Umbilical cord (tissue), 2 donors: Measurements from ENCODE around the gene FMN2. TPM values are rescaled to one million over a fixed set of nuclear protein-coding genes. Genes with fewer than 3 reads are reported as not detected.
"Not testable (repeated sequence)": the region's sequence is repeated elsewhere in the genome, so short reads cannot be mapped to it uniquely, and the experiment has no call there.

Experiments used
- DNase-seq: peaks from one replicate; pipeline ENCODE4 v3.0.0-alpha.2; 2015; ENCODE audit warnings: low spot score
- total RNA-seq: library from RNA; depleted of rRNA; stranded (reverse); fragments of >200 nt; gene quantifications from one replicate; pipeline ENCODE4 v1.2.3, GENCODE V29; 2014; ENCODE audit warnings: low replicate concordance; ENCODE audit not compliant: insufficient read depth

Gene FMN2
- total RNA-seq, 1 donor from 2014 or later, result 6.5 TPM

DNA sequence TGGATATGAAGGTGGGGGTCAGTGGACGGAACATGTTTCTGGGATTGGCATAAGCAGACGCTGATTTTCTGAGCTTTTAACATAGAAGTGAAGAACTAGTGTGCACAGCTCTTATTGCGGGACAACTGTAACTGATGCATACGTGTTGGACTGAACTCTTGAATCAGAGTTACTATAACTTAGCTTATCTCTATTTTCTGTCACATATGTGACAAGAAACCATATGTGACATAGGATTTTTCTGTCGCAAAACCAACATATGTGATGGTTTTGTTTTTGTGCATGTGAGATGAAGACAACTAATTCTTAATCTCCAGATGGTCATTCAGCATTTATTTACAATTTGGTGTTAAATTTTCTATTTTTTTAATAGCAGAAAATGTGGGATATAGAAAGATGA is 270.4 kb downstream of the FMN2 start:
- no peak for DNase-seq

DNA sequence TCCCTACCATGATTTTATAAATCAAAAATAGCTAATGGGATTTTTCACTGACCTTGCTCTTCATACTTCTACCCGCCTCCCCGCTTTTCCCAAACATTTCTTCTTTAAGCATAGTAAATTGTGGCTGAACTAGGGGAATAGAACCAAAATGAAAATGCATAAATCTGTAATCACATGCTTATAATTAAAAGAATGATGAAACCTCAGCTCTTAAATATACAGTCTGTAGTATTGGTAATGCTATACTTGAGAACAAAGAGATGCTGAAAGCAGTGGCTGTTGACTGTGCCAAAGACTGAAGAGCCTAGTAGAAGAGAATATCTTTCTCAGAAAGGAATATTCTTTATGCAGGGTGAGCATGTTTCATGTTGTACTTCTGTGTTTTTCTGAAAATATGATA is 271.1 kb downstream of the FMN2 start:
- no peak for DNase-seq

DNA sequence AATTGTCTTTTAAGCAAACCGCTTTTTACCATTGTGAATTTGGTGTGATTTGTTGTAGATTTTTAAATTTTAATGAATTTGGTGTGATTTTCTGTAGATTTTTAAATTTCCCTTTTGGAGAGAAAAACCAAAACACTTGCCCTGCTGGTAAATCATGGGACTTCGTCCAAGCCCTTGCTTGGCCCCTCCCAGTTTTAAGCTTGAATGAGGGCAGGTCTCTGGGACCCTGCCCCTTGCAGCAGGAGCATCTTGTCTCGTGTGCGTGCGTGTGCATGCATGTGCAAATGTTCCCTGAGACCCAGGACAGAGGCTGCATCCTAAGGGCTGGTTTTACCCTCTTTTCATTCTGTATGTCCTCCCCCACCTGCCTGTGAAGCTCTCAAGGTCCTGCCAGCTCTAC is 271.6 kb downstream of the FMN2 start:
- no peak for DNase-seq

DNA sequence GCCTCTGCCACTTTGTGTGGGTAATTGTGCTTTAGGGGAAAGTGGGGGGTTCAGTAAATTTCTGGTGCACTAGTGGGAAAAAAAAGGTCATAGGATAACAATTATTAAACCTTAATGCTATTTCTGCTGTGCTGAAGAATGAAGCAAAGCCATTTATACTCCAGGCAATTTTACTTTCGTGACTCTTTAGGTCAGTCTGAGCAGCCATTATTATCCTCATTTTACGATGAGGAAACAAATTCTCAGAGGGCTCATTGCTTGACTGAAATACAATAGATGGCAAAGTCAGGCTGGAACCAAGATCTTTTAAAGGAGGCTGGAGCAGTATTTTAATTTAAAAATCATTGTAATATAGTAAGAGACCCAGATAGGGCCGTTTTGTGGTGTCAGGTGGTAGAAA is 272.2 kb downstream of the FMN2 start:
- no peak for DNase-seq

DNA sequence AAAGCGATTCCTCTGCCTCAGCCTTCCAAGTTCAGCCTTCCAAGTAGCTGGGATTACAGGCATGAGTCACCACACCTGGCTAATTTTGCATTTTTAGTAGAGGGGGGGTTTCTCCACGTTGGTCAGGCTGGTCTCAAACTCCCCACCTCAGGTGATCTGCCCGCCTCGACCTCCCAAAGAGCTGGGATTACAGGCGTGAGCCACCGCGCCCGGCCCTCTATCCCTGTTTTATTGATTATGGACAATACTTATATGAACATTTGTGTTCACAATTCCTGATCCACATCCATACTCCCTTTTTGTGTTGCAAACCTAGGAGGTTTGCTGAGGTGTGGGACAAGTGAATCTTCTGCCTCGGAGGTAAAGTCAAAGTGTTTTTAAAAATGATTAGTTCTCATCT is 275.0 kb downstream of the FMN2 start:
- no peak for DNase-seq

DNA sequence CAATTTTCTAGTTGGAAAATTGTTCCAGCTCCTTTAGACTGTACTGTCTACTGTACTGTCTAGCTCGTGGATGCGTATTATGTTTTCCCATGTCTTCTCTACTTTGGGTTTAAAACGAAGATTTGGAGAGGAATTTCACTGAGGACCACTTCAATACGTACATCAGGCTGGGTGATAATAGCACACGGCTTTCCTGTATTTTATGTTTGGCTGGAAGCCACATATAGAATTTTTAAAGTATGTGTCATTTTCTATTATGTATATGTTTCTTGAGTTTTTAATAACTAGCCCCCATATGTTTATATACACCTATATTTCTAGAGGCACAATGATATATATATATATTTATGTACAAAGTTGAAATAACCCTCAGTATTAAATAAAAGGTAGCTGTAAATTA is 293.9 kb downstream of the FMN2 start:
- DNase-seq, result no peak

DNA sequence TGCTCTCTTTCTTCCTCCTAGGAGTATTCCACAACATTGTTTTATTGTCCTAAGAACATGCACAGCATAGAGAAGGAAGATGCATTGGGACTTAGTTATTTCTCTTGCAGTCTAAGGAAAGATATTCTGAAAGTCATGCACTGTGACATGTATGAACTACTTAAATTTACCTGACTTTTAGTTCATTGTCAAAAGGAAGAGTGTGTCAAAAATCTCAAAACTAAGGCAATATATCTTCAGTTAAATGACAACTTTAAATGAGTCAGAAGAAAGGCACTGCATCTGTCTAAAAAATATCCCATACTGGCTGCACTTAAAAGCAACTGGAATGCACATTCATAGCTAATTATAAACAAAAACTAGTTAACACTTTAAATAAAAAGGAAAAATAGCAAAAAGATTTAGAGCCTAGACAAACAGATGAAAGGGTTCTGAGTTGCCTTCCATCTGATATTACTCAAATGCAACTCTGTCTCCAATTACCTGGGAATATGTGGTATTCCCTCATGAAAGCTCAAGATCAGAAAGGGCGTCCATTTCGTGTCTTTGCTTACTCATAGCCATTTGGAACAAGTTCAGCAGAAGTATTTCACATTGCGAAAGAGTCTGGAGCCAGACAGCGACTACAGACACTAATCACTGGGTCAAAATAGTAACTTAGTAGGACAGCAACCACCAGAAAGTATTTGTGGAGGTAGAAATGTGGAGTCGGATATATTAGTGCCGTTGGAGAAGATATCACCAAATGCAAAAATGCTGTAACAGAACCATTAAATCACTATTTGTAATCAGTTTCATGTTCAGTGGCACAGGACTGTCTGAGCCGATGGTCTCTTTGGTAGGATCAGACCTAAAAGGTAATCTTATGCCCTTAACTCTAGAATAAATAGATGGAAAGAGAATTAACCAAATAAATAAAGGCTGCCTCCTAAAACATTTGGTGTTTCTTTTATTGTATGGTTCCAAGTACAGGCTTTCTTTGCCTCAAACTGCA is 294.6 kb downstream of the FMN2 start:
- DNase-seq, result peak; percentile 13

DNA sequence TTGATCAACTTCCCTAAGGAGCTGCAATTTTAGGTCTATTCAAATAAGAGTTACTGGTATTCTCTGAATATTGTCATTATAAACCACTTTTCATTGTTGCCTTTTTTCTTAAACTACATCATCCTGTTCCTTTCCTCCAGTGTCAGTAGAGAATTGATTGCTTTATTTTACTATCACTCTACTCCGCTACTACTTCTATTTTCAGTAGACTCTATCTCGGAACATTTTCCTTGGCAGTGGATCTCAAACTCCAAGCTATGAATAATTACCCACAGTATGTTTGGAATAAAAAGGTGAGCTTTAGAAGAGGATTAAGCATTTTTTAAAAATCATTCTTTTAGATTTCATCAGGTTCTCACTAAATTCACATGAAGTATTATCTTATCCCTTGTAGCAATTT is 295.4 kb downstream of the FMN2 start:
- no peak for DNase-seq

DNA sequence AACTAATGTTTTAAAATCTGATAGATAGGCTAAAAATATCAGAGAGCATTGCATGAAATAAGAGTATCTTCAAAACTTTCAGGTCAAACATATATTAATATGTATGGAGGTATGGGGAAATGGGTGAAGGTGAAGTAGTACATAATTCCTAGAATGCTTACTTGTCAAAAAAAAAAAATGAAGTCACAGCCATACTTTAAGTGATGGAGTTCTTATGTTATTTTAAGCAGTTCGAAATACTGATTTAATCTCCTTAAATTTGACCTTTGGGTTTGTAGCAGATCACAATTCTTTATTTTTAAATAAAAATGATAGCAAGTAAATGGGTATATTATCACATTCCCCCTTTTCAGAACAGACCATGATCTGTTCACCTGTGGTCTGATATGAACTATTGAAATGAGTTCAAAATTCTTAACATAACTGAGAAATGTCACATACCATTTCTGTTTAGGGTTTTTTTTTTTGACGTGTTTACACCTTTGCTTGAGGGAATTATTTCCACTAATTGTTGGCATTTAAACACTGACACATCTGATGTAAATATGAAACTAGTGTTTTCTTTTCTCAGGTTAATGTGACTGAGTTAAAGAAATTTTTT is 300.1 kb downstream of the FMN2 start:
- DNase-seq, result no peak

DNA sequence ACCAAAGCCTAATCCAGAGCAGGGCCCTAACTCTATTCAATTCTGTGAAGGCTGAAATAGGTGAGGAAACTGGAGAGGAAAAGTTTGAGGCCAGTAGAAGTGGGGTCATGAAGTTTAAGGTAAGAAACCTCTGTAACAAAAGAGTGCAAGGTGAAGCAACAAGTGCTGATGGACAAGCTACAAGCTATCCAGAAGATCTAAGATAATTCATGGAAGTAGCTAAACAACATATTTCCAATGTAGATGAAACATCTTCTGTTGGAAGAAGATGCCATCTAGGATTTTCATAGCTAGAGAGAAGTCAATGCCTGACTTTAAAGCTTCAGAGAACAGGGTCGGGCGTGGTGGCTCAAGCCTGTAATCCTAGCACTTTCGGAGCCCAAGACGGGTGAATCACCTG is 302.7 kb downstream of the FMN2 start:
- no peak for DNase-seq

DNA sequence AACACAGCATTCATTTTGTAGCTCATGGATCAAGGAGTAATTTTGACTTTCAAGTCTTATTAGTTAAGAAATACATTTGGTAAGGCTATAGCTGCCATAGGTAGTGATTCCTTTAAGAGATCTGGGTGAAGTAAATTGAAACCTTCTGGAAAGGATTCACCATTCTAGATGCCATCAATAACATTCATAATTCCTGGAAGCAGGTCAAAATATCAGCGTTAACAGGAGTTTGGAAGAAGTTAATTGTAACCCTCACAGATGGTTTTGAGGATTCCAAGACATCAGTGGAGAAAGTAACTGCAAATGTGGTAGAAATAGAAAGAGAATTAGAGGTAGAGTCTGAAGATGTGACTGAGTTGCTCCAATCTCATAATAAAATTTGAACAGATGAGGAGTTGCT is 303.7 kb downstream of the FMN2 start:
- no peak for DNase-seq

DNA sequence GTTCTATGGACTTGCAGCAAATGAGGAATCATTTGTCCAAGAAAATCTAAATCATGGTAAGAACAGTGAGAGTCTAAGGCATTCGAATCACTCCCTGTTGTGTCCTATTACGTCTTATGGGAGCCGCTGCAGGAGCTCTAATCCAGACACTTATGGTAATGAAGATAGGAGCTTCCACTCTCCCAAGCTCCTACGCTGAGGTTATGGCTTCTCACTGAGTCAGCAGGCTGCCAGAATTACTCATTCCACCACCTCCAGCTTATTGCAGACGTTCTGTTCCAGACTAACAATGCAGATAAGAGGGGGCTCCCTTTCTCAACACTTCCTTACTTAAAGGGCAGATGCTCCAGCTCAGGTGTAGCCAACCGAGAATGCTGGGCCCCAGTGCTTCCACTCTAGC is 307.7 kb downstream of the FMN2 start:
- peak; percentile 63 for DNase-seq

DNA sequence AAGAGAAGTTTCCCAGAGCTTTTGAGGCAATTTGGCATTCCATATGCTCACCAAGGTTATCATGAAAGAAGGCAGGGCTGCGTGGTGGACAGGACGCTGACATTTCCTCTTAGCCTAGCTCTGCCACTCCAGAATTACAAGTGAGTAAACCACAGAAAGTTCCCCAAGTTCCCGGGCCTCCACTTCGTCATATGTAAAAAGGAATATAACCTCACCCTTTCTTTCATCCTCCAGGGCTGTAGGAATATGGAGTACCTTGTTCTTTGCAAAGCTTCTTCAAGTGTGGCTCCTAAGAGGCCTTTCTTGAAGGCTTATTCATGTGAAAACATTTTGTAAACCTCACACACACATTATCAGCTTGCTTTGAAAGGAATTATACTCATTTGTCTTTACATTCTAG is 310.0 kb downstream of the FMN2 start:
- DNase-seq, result peak; percentile 6

DNA sequence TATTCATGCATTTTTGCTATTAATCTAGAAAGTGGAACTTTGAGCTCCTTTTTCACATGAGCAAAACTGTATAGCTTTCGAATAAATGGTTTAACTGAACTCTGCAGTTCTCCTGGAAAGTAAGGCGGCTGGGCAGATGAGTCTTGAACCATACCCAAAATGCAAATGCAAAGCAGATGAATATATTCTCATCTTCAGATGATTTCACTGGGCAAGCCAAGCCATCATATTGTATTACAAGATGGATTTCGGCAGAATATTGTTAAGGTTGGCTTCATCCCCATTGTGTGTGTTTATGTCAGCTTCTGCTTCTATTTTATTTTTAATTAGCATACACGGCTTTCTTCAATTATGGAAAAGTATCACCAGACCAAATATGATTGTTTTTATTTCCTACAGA is 310.6 kb downstream of the FMN2 start:
- no peak for DNase-seq

DNA sequence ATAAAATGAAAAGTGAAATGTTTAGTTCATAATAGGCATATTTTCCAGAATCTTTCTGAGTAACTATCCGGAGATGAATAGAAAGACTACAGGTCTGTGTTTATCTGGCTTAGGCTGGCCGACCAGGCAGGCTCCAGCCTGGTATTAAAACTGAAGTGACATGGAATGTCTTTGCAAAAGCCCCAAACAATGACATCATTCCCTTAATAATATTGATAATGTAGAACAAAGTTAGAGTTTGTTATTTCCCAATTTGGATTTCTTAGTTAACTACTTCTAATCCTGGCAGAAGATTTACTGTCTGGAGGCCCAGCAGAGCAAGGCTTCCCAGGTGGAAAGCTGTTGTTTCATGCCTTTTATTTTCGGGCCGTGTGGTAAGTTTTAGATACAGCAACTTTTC is 312.6 kb downstream of the FMN2 start:
- DNase-seq, result no peak

DNA sequence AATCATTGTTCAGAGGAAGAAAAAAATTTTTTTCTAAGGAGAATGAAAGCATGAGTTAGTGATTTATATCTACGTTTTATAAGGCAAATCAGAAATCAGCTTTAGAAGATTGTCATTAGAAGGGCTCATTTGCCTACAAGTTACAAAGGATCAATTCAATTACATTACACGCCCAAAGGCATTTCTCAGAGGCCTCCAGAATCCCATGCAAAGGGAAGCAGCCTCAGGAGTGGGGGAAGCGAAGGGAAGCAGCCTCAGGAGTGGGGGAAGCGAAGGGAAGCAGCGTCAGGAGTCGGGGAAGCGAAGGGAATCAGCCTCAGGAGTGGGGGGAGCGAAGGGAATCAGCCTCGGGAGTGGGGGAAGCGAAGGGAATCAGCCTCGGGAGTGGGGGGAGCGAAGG is 314.1 kb downstream of the FMN2 start:
- DNase-seq, result no peak

DNA sequence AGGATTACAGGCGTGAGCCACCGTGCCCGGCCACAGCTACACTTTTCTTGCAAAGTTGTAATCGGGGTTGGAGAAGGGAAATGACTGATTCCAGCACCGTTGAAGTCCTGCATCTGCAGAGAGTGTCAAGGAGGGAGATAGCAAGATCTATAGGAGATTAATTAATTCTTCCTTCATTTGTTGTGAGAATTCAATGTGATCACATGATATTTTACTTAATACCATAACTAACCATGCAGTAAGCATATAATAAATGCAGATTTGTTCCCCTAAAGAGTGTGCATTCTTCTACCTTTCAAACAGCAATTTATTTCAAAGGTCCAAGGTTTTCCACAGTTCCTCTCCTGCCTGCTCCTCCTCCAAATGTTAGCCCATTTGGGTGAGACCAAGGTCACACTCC is 315.7 kb downstream of the FMN2 start:
- no peak for DNase-seq

DNA sequence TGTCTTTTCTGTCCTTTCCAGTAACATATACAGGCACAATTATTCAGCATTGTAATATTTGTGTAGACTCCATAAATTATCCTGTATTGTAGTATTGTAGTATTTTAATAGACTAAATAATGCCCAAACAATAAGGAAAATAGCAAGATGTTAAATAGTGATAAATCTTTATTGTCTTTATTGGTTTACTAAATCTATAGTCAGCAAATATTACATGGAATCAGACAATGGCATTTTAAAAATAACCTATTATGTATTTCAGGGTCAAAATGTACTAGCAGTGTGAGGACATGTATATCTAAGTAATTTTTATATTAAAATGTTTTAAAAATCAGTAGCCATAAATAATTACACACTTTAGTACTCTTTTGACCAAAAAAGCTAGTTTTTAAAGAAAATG is 317.9 kb downstream of the FMN2 start:
- no peak for DNase-seq

DNA sequence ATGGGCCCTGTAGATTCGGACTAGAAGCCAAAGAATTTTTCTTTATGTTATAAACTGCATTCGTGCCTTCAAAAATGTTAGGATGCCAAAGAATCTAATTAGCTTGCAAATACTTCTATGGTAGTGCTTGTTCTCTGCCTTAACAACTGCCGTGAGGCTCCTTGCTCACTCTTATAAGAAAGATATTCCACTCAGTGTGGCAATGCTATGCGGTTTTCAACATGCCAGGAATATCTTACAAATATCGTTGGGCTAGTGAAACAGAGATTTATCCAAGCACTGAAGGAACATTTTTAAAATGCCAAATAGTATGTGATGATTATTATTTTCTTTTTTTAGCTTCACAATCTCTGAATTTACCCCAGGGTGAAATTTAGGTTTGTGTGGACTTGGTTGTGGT is 322.0 kb downstream of the FMN2 start:
- no peak for DNase-seq

DNA sequence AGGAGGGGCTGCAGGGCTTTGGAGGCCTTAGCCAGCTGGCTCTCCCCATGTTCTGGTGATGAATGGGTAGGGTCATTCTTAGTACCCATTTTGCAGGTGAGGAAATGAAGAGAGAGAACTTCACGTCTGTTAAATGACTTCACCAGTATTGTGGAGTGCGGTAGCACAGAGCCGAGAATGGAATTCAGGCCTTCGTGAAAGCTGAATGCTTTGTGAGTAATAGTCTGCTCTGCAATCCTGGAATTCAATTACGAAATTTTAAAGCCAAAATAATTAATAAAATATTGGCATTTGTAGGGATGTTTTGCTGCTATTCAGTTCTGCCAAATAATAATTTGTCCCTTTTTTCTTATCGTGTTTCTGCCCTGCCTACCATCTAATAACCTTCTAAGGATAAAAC is 322.6 kb downstream of the FMN2 start:
- no peak for DNase-seq

DNA sequence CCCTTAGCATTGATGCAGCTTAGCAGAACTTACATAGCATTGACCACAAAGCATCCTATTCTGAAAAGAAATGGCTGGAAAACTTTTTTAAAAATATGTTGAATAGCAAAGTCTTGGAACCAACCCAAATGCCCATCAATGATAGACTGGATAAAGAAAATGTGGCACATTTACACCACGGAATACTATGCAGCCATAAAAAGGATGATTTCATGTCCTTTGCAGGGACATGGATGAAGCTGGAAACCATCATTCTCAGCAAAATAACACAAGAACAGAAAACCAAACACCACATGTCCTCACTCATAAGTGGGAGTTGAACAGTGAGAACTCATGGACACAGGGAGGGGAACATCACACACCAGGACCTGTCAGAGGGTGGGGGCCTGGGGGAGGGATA is 323.3 kb downstream of the FMN2 start:
- DNase-seq, result not testable (repeated sequence)

DNA sequence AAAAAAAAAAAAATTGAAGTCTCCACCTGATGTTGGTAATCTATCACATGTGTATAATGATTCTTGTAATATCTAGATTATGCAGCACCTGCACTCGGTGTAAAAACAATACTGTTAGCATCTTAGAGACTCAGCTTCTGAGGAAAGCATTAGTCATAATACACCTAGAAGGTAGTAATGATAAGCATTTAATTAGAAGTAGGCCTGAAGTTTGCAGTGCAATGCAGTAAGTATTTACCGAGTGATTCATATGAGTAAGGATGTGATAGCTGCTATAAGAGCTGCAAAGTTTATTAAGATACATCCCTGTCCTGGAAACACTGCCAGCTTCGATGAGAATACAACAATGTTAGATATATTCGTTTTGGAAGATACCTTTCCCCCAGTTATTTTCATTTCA is 323.8 kb downstream of the FMN2 start:
- DNase-seq, result no peak

DNA sequence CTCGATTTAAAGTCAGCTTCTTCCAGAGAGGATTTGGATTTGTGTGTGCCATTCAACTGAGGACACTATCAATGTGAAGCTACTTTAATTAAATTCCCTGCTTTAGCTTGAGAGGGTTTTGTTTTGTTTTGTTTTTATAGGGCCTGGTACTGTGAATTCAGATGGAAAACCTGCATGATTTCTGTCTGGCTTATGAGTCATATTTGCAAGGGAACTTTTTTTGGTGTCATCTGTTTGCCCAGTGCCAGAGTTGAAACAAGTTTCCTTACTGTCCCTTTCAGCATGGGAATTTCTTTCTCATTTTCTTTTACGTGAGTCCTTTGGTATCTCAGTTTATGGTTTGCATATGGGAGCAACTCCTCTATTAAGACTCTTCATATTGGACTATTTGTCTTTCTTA is 325.6 kb downstream of the FMN2 start:
- no peak for DNase-seq
